GM10266 (cell line): ENCODE results near the gene MAP3K5.
"Not testable (repeated sequence)": the region's sequence is repeated elsewhere in the genome, so short reads cannot be mapped to it uniquely, and the experiment has no call there.

ENCODE experiments used
- DNase-seq: peaks from one replicate; pipeline ENCODE4 v3.0.0; 2012; ENCODE audit errors: extremely low spot score
- CTCF ChIP-seq: IDR thresholded peaks from 2 replicates; pipeline ENCODE4 v1.5.1; 2012; ENCODE audit warnings: mild to moderate bottlenecking, low read depth; ENCODE audit not compliant: control insufficient read depth, insufficient read depth; ENCODE audit errors: missing control alignments

MAP3K5 gene

GRCh38 chr6:136718476-136718875 lies 73.8 kb downstream of the MAP3K5 start:
- TF ChIP-seq CTCF = no peak
- no peak for DNase-seq

- no peak for DNase-seq
- TF ChIP-seq CTCF = no peak
Observed at GRCh38 chr6:136717716-136717990, 74.6 kb downstream of the MAP3K5 start.

GRCh38 chr6:136716917-136717715 lies 75.2 kb downstream of the MAP3K5 start:
- peak; percentile 42 for DNase-seq
- TF ChIP-seq CTCF = no peak

- not testable (repeated sequence) for DNase-seq
Observed at GRCh38 chr6:136712642-136713041, 79.6 kb downstream of the MAP3K5 start.

GRCh38 chr6:136711644-136712043 lies 80.6 kb downstream of the MAP3K5 start:
- DNase-seq = no peak

GRCh38 chr6:136710877-136711552 lies 81.3 kb downstream of the MAP3K5 start:
- TF ChIP-seq CTCF = no peak
- DNase-seq = no peak

More at GRCh38 chr6:136711644-136712043, 80.6 kb downstream of the MAP3K5 start:
- TF ChIP-seq CTCF = no peak

- DNase-seq = no peak
- TF ChIP-seq CTCF = no peak
Observed at GRCh38 chr6:136709429-136709828, 82.8 kb downstream of the MAP3K5 start.
